NCI-H82 treated with DMSO at 0.1 percent for 48 hours (cell line): ENCODE data around the gene HLA-E.
"Not testable (repeated sequence)": the region's sequence is repeated elsewhere in the genome, so short reads cannot be mapped to it uniquely, and the experiment has no call there.

Experiments used
- DNase-seq: peaks from one replicate; lab custom pipeline; 2025; ENCODE audit not compliant: unreplicated experiment; lab: John Stamatoyannopoulos, UW

HLA-E gene

DNA sequence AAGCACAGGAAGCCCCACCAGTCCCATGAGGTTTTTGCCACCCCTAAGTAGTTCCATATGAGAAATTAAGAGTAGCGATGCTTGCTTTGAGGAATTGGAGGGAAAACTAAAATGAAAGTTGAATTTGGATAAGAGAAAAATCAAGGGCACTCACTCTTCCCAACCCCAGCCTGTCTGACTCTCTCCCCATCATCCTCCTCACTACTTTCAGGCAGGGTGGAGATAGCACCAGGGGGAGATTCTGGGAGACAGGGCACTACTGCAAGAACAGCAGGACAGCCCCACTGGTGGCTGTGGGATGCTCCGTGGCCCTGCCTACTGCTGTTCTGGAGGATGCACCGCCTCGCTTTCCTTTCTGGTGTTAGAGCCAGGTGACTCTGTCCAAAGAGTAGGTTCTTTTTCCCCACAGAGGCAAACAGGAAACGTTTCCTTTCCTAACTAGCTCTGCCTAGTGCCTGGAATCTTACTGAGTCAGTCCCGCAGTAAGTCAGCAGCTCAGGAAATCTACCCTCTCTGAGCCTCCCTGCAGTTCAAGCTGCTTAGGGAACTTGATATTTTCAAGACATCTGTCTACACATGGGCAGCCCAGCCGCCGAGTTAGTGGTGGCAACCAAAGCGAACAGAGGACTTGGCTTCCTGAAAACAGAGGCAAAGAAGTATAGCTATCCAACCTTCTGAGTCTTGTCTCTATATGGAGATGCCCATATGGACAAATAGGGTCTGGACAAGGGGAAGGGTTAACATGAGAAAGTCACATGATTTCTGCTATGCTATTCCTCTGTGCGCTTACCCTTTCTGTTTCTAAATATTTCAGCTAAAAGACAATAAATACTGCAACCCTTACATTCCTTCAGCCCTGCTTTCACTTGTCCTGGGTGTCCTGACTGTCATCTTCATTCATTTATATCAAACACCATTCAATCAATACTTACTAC, 11.4 kb downstream of the HLA-E start:
- no peak for DNase-seq

DNA sequence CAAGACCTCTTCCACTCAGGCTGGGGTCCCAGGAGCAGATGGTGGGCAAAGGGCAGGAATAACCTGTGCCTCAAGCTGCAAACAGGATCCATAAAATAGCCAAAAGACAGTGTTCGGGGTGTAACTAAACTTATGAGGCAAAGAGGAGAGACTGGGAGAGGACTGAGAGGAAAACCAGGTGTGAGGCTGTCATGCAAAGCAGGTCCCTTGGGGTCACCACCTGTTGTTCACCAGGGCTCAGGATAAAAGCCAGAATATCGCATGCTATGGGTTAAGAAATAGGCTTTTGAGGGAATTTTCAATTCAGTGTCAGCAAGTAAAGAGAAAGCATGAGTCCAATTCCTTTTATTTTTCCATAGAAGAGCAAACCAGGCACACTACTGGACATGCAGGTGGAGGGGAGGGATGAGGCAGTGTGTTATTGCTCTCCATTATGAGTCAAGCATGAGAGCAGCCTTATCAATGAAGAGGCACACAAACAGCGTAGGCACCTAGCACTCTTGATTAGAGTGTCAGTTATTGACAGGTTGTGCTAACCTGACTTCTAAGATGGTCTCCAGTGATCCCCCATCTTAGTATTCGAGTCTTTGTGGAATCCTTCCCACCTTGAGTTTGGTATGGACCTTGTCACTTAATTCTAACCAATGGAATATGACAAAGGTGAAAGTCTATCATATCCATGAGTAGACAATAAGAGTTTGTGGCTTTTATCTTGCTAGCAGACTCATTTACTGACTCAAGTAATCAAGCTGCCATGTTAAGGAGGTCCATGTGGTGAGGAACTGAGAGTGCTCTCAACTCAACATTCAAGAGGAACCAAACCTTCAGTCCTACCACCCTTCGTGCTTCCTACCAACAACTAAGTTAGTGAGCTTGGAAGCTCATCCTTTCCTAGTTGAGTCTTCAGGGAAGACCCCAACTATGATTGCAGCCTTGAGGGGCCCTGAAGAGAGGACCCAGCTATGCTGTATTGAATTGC, 18.8 kb downstream of the HLA-E start:
- no peak for DNase-seq

DNA sequence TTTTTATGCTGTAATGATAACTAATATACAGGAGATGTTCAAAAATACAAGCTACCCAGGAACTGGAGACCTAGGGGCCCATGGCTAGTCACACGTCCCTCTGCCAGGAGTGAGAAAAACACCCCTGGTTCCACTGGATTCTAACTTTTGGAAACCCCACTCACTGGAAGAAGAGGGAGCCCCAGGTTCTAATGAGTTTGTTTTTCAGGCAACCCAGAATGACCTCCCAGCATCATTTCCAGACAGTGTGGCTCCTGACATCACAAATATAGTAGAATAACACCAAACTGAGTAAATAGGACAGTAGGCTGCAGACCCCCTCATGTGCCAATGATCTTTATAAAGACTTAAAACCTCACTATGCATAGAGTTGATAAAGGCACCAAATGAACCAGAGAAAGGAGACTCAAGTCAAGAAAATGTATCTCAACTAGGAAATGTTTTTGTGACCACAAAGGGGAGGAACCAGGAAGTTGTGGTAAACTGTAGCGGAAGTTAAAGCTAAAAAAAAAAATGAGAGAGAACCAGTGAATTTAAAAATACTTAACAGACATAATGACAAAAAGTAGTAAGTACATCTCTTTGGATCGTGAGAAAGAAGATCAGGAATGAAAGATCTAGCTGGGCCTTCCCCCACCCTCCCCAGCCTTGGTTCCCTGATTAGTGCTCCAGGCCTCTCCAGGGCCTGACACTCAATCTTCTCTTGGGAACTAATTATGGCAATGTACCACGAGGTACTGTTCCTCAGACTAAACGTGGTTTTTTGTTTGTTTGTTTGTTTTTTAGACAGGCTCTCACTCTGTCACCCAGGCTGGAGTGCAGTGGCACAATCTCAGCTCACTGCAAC, 19.8 kb downstream of the HLA-E start:
- DNase-seq, result no peak

GRCh38 chr6:30510419-30511168, 21.3 kb downstream of the HLA-E start:
- no peak for DNase-seq

DNA sequence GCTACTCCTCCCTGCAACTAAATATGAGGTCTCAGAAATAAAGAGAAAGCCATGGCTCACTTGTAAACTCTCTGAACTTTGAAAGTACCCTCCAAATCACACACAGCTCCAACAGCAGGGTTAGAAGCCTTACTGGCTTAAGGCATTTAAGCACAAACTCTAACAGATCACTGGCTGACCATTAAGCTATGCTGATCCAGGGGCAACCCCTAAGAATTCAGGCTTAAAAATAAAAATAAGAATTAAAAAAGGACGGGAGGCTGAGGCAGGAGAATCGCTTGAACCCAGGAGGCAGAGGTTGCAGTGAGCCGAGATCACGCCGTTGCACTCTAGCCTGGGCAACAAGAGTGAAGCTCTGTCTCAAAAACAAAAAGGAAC, 21.8 kb downstream of the HLA-E start:
- DNase-seq, result no peak

DNA sequence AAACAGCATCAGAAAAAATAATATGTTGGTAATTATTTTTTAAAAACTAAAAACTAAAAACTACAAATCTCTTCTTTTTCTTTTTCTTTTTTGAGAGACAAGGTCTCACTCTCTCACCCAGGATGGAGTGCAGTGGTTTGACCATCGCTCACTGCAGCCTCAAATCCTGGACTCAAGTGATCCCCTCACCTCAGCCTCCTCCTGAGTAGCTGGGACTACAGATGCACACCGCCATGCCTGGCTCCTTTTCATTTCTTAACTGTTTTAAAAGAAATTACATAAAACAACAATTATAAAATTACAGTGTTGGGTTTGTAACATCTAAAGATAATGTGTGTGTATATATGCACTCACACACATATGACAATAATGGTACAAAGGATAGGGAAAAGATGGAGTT, 24.1 kb downstream of the HLA-E start:
- no peak for DNase-seq

- DNase-seq, result no peak
Observed at GRCh38 chr6:30515106-30515505, 25.8 kb downstream of the HLA-E start.

GRCh38 chr6:30515944-30516753, 26.8 kb downstream of the HLA-E start:
- DNase-seq, result no peak

DNA sequence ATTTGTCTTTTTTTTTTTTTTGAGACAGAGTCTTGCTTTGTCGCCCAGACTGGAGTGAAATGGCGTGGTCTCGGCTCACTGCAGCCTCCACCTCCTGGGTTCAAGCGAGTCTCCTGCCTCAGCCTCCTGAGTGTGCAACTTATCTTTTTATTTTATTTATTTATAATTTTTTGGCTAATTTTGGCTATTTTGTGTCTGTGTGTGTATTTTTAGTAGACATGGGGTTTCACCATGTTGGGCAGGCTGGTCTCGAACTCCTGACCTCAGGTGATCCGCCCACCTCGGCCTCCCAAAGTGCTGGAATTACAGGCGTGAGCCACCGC, 27.4 kb downstream of the HLA-E start:
- not testable (repeated sequence) for DNase-seq

DNA sequence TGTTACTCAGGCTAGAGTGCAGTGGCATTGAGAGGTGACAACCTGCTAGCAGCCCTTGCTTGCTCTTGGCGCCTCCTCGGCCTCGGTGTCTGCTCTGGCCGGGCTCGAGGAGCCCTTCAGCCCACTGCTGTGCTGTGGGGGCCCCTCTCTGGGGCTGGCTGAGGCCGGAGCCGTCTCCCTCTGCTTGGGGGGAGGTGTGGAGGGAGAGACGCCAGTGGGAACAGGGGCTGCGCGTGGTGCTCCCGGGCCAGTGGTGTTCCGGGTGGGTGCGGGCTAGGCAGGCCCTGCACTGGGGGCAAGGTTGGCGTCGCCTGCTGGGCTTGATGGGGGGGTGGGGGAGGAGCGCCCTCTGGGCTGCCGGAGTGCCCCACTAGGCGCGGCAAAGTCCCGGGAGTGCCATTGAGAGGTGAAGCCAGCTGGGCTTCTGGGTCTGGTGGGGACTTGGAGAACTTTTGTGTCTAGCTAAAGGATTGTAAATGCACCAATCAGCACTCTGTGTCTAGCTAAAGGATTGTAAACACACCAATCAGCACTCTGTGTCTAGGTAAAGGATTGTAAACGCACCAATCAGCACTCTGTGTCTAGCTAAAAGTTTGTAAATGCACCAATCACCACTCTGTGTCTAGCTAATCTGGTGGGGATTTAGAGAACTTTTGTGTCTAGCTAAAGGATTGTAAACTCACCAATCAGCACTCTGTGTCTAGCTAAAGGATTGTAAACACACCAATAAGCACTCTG, 28.6 kb downstream of the HLA-E start:
- not testable (repeated sequence) for DNase-seq

DNA sequence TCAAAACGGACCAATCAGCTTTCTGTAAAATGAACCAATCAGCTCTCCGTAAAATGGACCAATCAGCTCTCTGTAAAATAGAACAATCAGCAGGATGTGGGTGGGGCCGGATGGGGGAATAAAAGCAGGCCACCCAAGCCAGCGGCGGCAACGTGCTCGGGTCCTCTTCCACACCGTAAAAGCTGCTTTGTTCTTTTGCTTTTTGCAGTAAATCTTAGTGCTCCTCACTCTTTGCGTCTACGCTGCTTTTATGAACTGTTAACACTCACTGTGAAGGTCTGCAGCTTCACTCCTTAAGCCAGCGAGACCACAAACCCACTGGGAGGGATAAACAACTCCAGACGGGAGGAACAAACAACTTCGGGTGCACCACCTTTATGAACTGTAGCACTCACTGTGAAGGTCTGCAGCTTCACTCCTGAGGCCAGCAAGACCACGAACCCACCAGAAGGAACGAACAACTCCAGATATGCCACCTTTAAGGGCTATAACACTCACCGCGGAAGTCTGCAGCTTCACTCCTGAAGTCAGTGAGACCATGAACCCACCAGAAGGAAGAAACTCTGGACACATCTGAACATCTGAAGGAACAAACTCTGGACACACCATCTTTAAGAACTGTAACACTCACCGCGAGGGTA, 29.3 kb downstream of the HLA-E start:
- not testable (repeated sequence) for DNase-seq

- DNase-seq, result no peak
Observed at GRCh38 chr6:30520522-30520921, 31.2 kb downstream of the HLA-E start.

GRCh38 chr6:30521082-30521481, 31.8 kb downstream of the HLA-E start:
- not testable (repeated sequence) for DNase-seq

DNA sequence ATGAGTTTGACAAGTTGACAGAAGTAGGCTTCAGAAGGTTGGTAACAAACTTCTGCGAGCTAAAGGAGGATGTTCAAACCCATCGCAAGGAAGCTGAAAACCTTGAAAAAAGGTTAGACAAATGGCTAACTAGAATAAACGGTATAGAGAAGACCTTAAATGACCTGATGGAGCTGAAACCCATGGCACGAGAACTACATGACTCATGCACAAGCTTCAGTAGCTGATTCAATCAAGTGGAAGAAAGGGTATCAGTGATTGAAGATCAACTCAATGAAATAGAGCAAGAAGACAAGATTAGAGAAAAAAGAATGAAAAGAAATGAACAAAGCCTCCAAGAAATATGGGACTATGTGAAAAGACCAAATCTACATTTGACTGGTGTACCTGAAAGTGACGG, 32.6 kb downstream of the HLA-E start:
- DNase-seq, result not testable (repeated sequence)

DNA sequence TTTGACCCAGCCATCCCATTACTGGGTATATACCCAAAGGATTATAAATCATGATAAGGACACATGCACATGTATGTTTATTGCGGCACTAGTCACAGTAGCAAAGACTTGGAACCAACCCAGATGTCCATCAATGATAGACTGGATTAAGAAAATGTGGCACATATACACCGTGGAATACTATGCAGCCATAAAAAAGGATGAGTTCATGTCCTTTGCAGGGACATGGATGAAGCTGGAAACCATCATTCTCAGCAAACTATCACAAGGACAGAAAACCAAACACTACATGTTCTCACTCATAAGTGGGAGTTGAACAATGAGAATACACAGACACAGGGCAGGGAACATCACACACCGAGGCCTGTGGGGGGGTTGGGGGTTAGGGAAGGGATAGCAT, 37.1 kb downstream of the HLA-E start:
- not testable (repeated sequence) for DNase-seq

DNA sequence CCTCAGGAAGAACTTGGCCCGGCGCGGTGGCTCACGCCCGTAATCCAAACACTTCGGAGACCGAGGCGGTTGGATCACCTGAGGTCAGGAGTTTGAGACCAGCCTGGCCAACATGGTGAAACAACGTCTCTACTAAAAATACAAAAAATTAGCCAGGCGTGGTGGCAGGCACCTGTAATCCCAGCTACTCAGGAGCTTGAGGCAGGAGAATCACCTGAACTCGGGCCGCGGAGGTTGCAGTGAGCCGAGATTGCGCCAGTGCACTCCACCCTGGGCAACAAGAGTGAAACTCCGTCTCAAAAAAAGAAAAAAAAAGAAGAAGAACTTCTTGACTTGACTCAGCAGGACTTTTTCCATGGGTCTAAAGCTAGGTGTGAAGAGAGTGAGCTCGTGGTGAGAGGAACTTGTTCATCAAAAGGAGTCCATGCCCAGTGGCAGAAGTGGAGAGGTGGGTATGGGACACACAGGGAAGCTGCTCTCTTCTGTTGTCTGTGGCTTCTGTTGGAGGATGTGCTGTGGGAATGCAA, 40.1 kb downstream of the HLA-E start:
- DNase-seq, result not testable (repeated sequence)

DNA sequence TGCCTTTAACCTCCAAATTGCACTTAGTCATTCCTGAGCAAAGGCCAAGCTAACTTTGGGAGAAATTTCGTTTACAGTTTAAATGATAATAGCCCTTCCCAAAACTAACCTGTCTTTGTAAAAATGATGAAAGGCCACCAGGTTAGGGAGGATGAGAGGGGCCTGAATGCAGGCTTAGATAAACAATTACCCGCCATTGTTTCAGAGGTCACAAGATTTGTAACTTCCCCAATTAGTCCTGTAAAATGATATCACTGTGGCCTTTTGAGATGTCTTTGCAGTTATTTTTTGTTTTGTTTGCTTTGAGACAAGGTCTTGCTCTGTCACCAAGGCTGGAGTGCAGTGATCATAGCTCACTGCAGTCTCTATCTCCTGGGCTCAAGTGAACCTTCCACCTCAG, 40.7 kb downstream of the HLA-E start:
- DNase-seq, result no peak
